ENCODE results near the gene STON2. TPM values are rescaled to one million over a fixed set of nuclear protein-coding genes. Genes with fewer than 3 reads are reported as not detected.

The STON2 gene
- total RNA-seq, 4 donors from 2014 or later: 12.5 to 21.8 (median 16.1) TPM

- intact Hi-C loops (cut with DNase I; ENCODE audit: low total_unique reads): no loop called here
- TF ChIP-seq CTCF (IDR thresholded peaks at IDR 0.05): no peak
- DNase-seq (ENCODE audit: low spot score in 2 of 2): no peak
- 61 to 64% methylated on average over 5 of the region's 5 CpGs for WGBS, 2 donors
- H3K4me3 ChIP-seq (ENCODE audit: low read depth, poor library complexity, severe bottlenecking): no peak overlapping the region
These were observed 49.6 kb downstream of the STON2 start for GRCh38 chr14:81350344-81351130.

GRCh38 chr14:81348061-81348460 is 52.1 kb downstream of the STON2 start:
- WGBS, 2 donors: 80 to 90% methylated on average over 2 of the region's 2 CpGs
- no peak overlapping the region for H3K4me3 ChIP-seq (ENCODE audit: low read depth, poor library complexity, severe bottlenecking)
- intact Hi-C loops (cut with DNase I; ENCODE audit: low total_unique reads): no loop called here
- no peak for DNase-seq (ENCODE audit: low spot score in 2 of 2)
- no peak for TF ChIP-seq CTCF (IDR thresholded peaks at IDR 0.05)
- no peak for TF ChIP-seq POLR2A (IDR thresholded peaks at IDR 0.05)

GRCh38 chr14:81345781-81346180 is 54.3 kb downstream of the STON2 start:
- DNase-seq (ENCODE audit: low spot score in 2 of 2): no peak
- no peak overlapping the region for H3K4me3 ChIP-seq (ENCODE audit: low read depth, poor library complexity, severe bottlenecking)
- intact Hi-C loops (cut with DNase I; ENCODE audit: low total_unique reads): loop anchor here (2.0 kb wide), 1 partner anchor 13 kb away; no protein-coding TSS in a partner anchor
- TF ChIP-seq CTCF (IDR thresholded peaks at IDR 0.05) (no peak), POLR2A (IDR thresholded peaks at IDR 0.05) (no peak)
- WGBS, 2 donors: 71 to 76% methylated on average over 2 of the region's 2 CpGs

- no peak for DNase-seq (ENCODE audit: low spot score in 2 of 2)
- no peak overlapping the region for H3K4me3 ChIP-seq (ENCODE audit: low read depth, poor library complexity, severe bottlenecking)
- WGBS, 2 donors: 76 to 78% methylated on average over 3 of the region's 3 CpGs
- intact Hi-C loops (cut with DNase I; ENCODE audit: low total_unique reads): no loop called here
- TF ChIP-seq POLR2A (IDR thresholded peaks at IDR 0.05) (no peak), CTCF (IDR thresholded peaks at IDR 0.05) (no peak)
These were observed 55.5 kb downstream of the STON2 start for GRCh38 chr14:81344481-81345160.

GRCh38 chr14:81343701-81344100 is 56.4 kb downstream of the STON2 start:
- intact Hi-C loops (cut with DNase I; ENCODE audit: low total_unique reads): no loop called here
- no peak for TF ChIP-seq POLR2A (IDR thresholded peaks at IDR 0.05)
- no peak for TF ChIP-seq CTCF (IDR thresholded peaks at IDR 0.05)
- no peak for DNase-seq (ENCODE audit: low spot score in 2 of 2)
- WGBS, 2 donors: 79 to 85% methylated on average over 2 of the region's 2 CpGs
- H3K4me3 ChIP-seq (ENCODE audit: low read depth, poor library complexity, severe bottlenecking): no peak overlapping the region
